ENCODE results near the gene RELA.

- TF ChIP-seq BHLHE40 (IDR thresholded peaks at IDR 0.05; ENCODE audit: low read depth, low read length) (no peak), CTCF (conservative IDR thresholded peaks at IDR 0.05; ENCODE audit: low read depth, low read length) (no peak), USF2 (IDR thresholded peaks at IDR 0.05; ENCODE audit: low read depth, low read length) (no peak)
Measured at GRCh38 chr11:65657426-65657825, 5.3 kb downstream of the RELA start.
